ENCODE measurements around the gene CNTNAP2.

GRCh38 chr7:146138926-146139325 lies 22.3 kb downstream of the CNTNAP2 start:
- TF ChIP-seq GATA3 (IDR thresholded peaks at IDR 0.05; ENCODE audit: low read depth, low read length), result no peak
- TF ChIP-seq GATA2 (IDR thresholded peaks at IDR 0.05; ENCODE audit: low read depth, low read length), result no peak
